Activated CD4-positive, alpha-beta T cell treated with anti-CD3 and anti-CD28 coated beads for 24 hours (primary cell): ENCODE data around the gene CHST1.

ENCODE experiments used
- DNase-seq, 2 donors: peaks; one replicate each; pipeline ENCODE4 v3.0.0-alpha.2; 2020; ENCODE audit warnings: low read depth in 2 of 2

CHST1 gene

DNA sequence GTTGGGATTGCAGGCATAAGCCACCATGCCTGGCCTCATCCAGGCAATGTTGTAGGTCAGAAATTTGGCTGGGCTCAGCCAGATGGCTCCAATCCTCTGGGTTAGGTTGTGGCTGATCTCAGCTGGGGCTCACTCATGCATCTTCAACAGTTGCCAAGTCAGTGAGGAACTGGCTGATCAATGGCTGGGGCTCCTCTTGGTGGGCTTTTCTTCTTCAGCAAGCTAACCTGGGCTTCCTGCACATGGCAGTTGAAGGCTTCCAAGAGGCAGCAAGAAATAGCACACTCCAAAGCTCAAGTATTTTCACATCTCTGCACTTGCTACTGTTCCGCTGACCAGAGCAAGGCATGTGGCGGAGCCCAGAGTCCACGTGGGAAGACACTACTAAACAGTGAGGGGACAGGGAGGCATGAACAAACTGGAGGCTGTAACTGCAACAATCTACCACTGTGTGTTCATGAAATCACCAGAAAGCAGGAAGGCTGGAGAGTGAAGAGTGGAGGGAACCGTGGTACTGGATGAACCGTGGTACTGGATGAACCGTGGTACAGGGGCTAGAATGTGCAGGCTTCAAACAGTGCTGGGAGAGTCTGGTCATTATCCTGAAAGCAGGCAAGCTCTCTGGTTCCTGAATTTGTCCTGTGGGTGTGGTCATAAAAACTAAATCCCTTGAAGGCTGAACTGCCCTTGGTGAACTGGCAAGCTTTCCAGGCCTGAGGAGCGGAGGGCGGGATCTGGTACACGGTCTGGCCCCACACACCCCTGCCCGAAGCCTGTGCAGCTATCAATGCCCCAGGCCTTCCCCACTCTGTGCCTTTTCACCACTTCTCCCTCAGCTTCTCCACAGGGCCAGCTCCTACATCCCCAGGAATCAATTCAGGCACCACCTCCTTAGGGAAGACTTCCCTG is 20.2 kb downstream of the CHST1 start:
- no peak for DNase-seq

DNA sequence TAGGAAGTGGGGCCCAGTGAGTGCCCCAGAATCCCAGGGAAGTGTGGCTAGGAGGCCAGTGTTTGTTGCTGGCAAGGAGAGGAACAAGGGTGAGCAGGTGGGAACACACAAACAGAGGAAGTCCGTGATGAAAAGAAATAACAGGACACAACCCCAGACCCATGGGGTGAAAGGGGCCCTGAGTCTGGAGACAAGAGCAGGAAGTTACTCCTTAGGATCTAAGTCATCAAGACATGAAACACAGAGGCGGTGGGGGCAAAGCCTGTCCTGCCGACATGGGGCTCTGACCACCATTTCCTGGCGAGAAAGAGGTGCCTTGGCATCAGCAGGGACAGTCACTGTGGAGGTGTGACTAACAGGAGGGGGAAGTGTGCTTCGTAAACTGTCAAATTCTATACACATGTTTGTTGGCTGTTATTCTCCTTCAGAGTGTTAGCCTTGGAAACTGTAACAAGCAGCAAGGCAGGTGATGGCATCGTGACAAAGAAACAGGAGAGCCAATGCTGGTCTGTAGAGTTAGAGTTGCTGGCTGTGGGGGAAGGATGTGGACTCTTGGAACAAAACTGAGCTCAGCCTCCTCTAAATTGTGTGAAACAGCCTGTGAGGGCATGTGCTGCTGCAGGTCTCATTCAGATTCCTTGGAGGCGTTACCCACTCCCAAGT is 21.7 kb downstream of the CHST1 start:
- no peak for DNase-seq

DNA sequence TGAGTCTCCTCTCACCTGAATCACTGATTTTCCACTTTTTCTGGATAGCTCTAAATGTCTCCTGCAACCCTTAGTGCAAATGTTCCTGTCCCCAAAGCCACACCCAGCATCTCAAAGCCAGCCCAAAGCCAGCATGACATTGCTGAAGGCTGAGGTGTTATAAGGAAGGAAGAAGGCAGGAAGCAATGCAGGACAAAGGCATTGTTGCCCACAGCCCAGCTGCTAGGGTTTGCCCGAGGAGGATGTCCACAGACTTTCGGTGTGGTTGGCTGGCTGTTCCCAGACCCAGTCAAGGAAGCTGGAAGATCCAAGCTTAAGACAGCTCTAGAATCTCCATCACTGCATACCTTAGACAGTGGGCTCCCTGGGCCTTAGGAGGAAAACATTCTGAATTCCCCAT is 23.5 kb downstream of the CHST1 start:
- DNase-seq: no peak

GRCh38 chr11:45638051-45638450 is 27.4 kb downstream of the CHST1 start:
- no peak for DNase-seq

DNA sequence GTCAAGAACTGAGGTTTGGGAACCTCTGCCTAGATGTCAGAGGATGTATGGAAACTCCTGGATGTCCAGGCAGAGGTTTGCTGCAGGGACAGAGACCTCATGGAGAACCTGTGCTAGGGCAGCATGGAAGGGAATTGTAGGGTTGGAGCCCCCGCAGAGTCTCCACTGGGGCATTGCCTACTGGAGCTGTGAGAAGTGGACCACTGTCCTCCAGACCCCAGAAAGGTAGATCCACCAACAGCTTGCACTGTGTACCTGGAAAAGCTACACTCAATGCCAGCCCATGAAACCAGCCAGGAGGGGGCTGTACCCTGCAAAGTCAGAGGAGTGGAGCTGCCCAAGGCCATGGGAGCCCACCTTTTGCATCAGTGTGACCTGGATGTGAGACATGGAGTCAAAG is 29.5 kb downstream of the CHST1 start:
- DNase-seq: no peak

GRCh38 chr11:45625611-45626010 is 39.8 kb downstream of the CHST1 start:
- no peak for DNase-seq

DNA sequence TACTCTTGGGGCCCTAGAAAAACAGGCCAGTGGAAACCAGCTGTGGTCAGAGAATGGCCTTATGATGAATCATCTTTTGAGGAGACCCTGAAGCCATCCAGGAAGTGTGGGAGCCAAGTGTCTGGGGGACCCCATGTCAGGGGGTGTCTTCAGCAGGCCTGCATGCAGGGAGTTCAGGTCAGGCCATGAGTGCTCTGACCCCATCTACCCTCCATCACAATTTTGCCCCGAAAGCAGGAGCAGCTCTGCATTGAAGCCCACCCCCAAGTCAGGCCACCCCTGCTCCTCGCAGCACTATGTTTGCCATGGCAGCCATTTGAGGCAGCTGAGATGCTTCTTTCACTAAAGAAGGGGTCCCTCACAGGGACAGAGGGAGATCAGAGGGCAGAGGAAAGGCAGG is 41.3 kb downstream of the CHST1 start:
- DNase-seq: no peak

- DNase-seq: no peak
These were observed 42.6 kb downstream of the CHST1 start for GRCh38 chr11:45622861-45623260.

GRCh38 chr11:45622283-45622682 is 43.1 kb downstream of the CHST1 start:
- no peak for DNase-seq

- no peak for DNase-seq
These were observed 43.8 kb downstream of the CHST1 start for GRCh38 chr11:45621588-45621987.

- DNase-seq: no peak
These were observed 45.2 kb downstream of the CHST1 start for GRCh38 chr11:45620243-45620642.

DNA sequence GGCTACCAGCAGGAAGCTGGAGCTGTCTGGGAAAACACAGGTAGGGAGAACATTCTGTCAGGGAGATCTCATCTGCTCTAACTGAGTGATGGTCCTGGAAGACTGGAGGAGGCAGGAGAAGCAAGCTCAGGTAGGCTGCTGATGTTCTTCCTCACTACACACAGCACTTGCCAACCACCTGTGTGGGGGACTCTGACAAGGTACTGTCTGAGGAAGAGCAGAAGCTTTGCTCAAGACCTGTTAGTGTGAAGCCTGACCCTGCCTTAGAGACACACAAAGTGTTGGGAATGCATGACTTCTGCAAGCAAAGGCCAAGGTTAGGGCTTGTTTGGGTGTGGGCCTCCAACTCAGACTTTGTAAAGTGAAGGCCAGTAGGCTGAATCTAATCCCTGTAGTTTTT is 46.5 kb downstream of the CHST1 start:
- no peak for DNase-seq

GRCh38 chr11:45617871-45618601 is 47.4 kb downstream of the CHST1 start:
- DNase-seq: no peak

GRCh38 chr11:45616802-45617549 is 48.4 kb downstream of the CHST1 start:
- no peak for DNase-seq

GRCh38 chr11:45615182-45615792 is 50.1 kb downstream of the CHST1 start:
- DNase-seq: no peak

DNA sequence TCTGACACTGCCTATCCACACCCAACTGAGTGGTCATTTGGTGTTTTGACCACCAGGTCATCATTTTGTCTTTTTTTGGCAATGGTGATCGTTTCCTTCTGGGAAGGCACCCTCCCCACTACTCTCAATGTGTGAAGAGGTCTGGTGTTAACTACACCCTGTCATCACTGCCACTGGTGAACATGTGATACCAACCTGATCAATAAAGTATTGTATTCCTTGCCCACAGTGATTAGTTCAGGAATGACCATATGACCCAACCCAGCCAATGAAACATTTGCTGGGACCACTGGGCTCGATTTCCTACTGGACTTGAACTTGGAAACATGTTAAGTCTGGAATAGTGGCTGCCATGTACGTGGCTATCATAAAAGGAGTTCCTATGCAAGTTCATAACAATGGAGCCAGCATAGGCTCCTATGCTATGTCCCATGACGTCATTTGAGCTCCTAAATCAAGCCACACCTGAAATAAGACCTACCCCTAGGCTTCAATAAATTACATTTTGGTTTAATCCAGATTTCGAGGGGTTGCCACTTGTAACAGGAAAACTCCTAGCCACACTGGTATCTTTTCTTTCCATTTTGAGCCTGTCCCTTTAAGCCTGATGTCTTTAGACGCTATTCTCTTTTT is 51.1 kb downstream of the CHST1 start:
- no peak for DNase-seq

GRCh38 chr11:45610627-45611026 is 54.8 kb downstream of the CHST1 start:
- no peak for DNase-seq

GRCh38 chr11:45609902-45610301 is 55.5 kb downstream of the CHST1 start:
- DNase-seq: no peak

- DNase-seq: no peak
These were observed 56.1 kb downstream of the CHST1 start for GRCh38 chr11:45609337-45609736.

DNA sequence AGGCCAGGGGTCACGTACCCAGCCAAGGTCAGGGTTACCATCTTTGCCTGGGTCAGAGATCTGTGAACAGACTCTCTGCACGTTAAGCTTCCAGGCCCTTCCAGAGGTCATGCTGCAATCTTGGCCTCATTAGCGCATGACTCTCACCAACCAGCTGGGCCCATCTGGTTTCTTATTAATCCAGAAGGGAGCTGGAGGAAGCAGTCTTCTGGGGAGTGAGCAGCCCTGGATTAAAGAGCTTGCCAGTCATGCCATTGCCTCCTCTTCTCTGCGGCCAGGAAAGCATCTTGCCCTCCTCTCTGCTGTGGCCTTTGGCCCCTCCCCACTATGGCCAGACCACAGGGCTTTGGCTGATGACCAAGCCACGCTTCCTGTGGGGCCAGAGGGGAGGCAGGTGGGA is 57.4 kb downstream of the CHST1 start:
- DNase-seq: no peak
